PC-9 (cell line): ENCODE results near the gene BOC. TPM values are rescaled to one million over a fixed set of nuclear protein-coding genes. Genes with fewer than 3 reads are reported as not detected.

Source experiments
- BruUV-seq: library from RNA; stranded (reverse); fragments of 400-500 nt; replicated peaks from 2 replicates; lab custom pipeline; 2021; lab: Mats Ljungman, UMichigan
- CTCF ChIA-PET: fragments of 300-600 bp; sonication (Branson Sonifier 250); formaldehyde crosslinking; loops from one replicate; lab custom pipeline; 2022; ENCODE audit warnings: antibody characterized with exemption; lab: Charles Lee
- POLR2A ChIA-PET: fragments of 300-600 bp; sonication (Branson Sonifier 250); formaldehyde crosslinking; loops from one replicate; lab custom pipeline; 2022; ENCODE audit warnings: antibody characterized with exemption; ENCODE audit not compliant: unreplicated experiment; lab: Charles Lee
- DNase-seq, 2 experiments: peaks; one replicate each; pipeline versions ENCODE4 v3.0.0 to v3.0.0-alpha.2; 2015 to 2022; ENCODE audit warnings: mixed read lengths in 1 of 2
- H2AFZ ChIP-seq: fragments of 200-600 bp; sonication (generic); 2 replicates; pipeline ENCODE4 v1.8.1; 2017; ENCODE audit warnings: antibody characterized with exemption
- H3F3A ChIP-seq: fragments of 200-600 bp; sonication (generic); 2 replicates; pipeline ENCODE4 v1.8.1; 2017; ENCODE audit warnings: antibody characterized with exemption, mild to moderate bottlenecking, low read depth; ENCODE audit not compliant: insufficient read depth
- H3K27ac ChIP-seq: fragments of 200-600 bp; sonication (generic); 2 replicates; pipeline ENCODE4 v1.6.1; 2016; ENCODE audit warnings: mixed run types
- H3K27me3 ChIP-seq: fragments of 200-600 bp; sonication (generic); 2 replicates; pipeline ENCODE4 v1.6.1; 2016; ENCODE audit warnings: low read depth, mixed run types; ENCODE audit not compliant: insufficient read depth
- H3K36me3 ChIP-seq: fragments of 200-600 bp; sonication (generic); 2 replicates; pipeline ENCODE4 v1.6.1; 2016; ENCODE audit warnings: low read depth, mixed run types
- H3K4me1 ChIP-seq: fragments of 200-600 bp; sonication (generic); replicated peaks from 2 replicates; pipeline ENCODE4 v1.6.1; 2016; ENCODE audit warnings: mixed run types; ENCODE audit not compliant: insufficient read depth
- H3K4me2 ChIP-seq: fragments of 200-600 bp; sonication (generic); 2 replicates; pipeline ENCODE4 v1.6.1; 2017; ENCODE audit warnings: mixed run types
- H3K4me3 ChIP-seq: fragments of 200-600 bp; sonication (generic); 2 replicates; pipeline ENCODE4 v1.6.1; 2016; ENCODE audit warnings: mixed run types
- H3K79me2 ChIP-seq: fragments of 200-600 bp; sonication (generic); 2 replicates; pipeline ENCODE4 v1.6.1; 2017; ENCODE audit warnings: low read depth, mixed run types
- H3K9me2 ChIP-seq: fragments of 200-600 bp; sonication (generic); 2 replicates; pipeline ENCODE4 v1.8.1; 2017; ENCODE audit warnings: mild to moderate bottlenecking; ENCODE audit not compliant: insufficient read depth
- H3K9me3 ChIP-seq: fragments of 200-600 bp; sonication (generic); 2 replicates; pipeline ENCODE4 v1.8.1; 2016; ENCODE audit warnings: low read depth; ENCODE audit not compliant: insufficient read depth
- H4K20me1 ChIP-seq: fragments of 200-600 bp; sonication (generic); 2 replicates; pipeline ENCODE4 v1.8.1; 2017; ENCODE audit not compliant: insufficient read depth
- EZH2 ChIP-seq: fragments of 200-600 bp; sonication (generic); IDR thresholded peaks from 2 replicates; pipeline ENCODE4 v1.8.0; 2017; ENCODE audit warnings: antibody characterized with exemption, low read depth
- intact Hi-C: fragments of 100-400 bp; cut with micrococcal nuclease; formaldehyde crosslinking; loops from one replicate; pipeline ENCODE4 v1.10.0; 2022; ENCODE audit not compliant: unreplicated experiment
- total RNA-seq: library from RNA; stranded (reverse); gene quantifications from 2 replicates; pipeline ENCODE4 v1.2.3, GENCODE V29; 2021
- TF ChIP-seq, protein P1 (sequence below): fragments of 200-600 bp; sonication (generic); conservative IDR thresholded peaks from 2 replicates; pipeline ENCODE4 v1.6.1; 2017; ENCODE audit warnings: mixed run types, antibody characterized with exemption, mild to moderate bottlenecking, moderate library complexity

The BOC gene
- total RNA-seq, 1 experiment from 2014 or later: 3.0 TPM

- ChIA-PET POLR2A (no interaction called here), CTCF (interaction anchor here (0.6 kb wide), 1 partner anchor 35 kb away, joined by 3 read pairs; no protein-coding TSS in a partner anchor)
- Histone ChIP-seq H3K36me3 (no peaks in the 10 kb centered on the region), H3F3A (no peaks in the 10 kb centered on the region), H3K27me3 (no peaks in the 10 kb centered on the region), H3K79me2 (no peaks in the 10 kb centered on the region), H3K4me3 (no peak overlapping the region), H3K9me2 (no peaks in the 10 kb centered on the region), H3K4me1 (0 out of 2 replicates have a peak, but pooled peaks cover 8% of the 10 kb centered on the region), H3K27ac (peak overlapping the region; percentile 53; the same call in 1 of the 2 replicates), H3K4me2 (peak overlapping the region; percentile 51), H2AFZ (no peak overlapping the region), H3K9me3 (no peaks in the 10 kb centered on the region), H4K20me1 (no peaks in the 10 kb centered on the region)
- BruUV-seq: no TSS peak
- TF ChIP-seq, protein P1, sequence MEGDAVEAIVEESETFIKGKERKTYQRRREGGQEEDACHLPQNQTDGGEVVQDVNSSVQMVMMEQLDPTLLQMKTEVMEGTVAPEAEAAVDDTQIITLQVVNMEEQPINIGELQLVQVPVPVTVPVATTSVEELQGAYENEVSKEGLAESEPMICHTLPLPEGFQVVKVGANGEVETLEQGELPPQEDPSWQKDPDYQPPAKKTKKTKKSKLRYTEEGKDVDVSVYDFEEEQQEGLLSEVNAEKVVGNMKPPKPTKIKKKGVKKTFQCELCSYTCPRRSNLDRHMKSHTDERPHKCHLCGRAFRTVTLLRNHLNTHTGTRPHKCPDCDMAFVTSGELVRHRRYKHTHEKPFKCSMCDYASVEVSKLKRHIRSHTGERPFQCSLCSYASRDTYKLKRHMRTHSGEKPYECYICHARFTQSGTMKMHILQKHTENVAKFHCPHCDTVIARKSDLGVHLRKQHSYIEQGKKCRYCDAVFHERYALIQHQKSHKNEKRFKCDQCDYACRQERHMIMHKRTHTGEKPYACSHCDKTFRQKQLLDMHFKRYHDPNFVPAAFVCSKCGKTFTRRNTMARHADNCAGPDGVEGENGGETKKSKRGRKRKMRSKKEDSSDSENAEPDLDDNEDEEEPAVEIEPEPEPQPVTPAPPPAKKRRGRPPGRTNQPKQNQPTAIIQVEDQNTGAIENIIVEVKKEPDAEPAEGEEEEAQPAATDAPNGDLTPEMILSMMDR: peak; percentile 30; the same call in 1 of the 2 replicates
- no peak for TF ChIP-seq EZH2
- intact Hi-C loops: loop anchor here (5.0 kb wide), 2 partner anchors 43 to 128 kb away; no protein-coding TSS in a partner anchor
- DNase-seq: no peak
These were observed 64.2 kb downstream of the BOC start for GRCh38 chr3:113275583-113275928.

DNA sequence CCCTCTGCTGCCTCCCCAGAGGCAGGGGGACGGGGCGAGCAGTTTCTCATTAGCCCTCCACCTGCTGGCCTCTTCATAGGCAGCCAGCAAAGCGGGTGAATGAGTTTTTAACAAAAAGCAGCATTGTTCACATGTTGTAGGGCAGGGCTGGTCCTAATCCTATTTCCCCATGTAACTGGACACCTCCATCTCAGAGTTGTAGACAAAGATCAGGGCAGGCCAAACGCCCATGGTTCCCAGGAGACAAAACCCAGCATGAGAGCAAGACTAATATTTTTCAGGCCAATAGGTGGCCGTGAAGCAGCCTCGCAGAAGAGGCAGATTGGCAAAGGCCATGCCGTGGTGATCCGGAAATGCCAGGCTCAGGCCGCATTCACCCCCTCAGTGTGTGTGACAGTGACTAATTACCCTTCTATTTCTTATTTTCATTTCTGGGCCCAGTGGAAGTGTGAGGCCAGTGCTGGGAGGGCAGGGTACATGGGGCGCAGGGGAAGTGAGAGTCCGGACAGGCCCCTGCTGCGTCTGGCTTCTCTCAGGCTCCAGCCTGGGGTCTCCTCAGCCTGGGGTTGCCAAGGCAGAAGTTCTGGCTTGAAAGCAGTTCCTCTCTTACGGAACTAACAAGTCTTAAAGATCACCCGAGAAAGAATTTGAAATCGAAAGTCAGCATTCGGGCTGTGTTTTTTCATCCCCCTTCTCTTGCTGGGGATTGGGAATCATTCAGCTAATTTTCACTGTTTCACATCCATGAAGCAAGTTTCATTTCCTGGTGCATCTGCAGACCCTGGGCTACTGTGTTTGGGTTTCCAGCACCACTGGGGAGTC, 64.8 kb downstream of the BOC start:
- TF ChIP-seq EZH2: no peak
- TF ChIP-seq, protein P1: no peak; the same call in 1 of the 2 replicates
- Histone ChIP-seq H4K20me1 (no peaks in the 10 kb centered on the region), H3K9me2 (no peaks in the 10 kb centered on the region), H3K4me3 (no peak overlapping the region; the same call in 1 of the 2 replicates), H3K9me3 (no peaks in the 10 kb centered on the region), H3K27me3 (no peaks in the 10 kb centered on the region), H3F3A (no peaks in the 10 kb centered on the region), H3K36me3 (no peaks in the 10 kb centered on the region), H2AFZ (peak overlapping the region; percentile 71; the same call in 1 of the 2 replicates), H3K79me2 (no peaks in the 10 kb centered on the region), H3K27ac (peak overlapping the region; percentile 53), H3K4me1 (0 out of 2 replicates have a peak, but pooled peaks cover 8% of the 10 kb centered on the region), H3K4me2 (peak overlapping the region; percentile 51)
- BruUV-seq: no TSS peak
- DNase-seq: peak; percentile 76 to 82
- ChIA-PET POLR2A (interaction anchor here (0.6 kb wide), 1 partner anchor 32 kb away, joined by 6 read pairs; no protein-coding TSS in a partner anchor), CTCF (no interaction called here)
- intact Hi-C loops: loop anchor here (2.0 to 5.0 kb wide), 3 partner anchors 44 to 129 kb away; no protein-coding TSS in a partner anchor

GRCh38 chr3:113276751-113277080, 65.4 kb downstream of the BOC start:
- Histone ChIP-seq H3K79me2 (no peaks in the 10 kb centered on the region), H3K4me2 (peak overlapping the region; percentile 51), H3K9me2 (no peaks in the 10 kb centered on the region), H2AFZ (peak overlapping the region; percentile 71; the same call in 1 of the 2 replicates), H3K36me3 (no peaks in the 10 kb centered on the region), H3K4me3 (no peak overlapping the region; the same call in 1 of the 2 replicates), H3K9me3 (no peaks in the 10 kb centered on the region), H3K27me3 (no peaks in the 10 kb centered on the region), H4K20me1 (no peaks in the 10 kb centered on the region), H3K4me1 (0 out of 2 replicates have a peak, but pooled peaks cover 8% of the 10 kb centered on the region), H3K27ac (peak overlapping the region; percentile 53), H3F3A (no peaks in the 10 kb centered on the region)
- POLR2A ChIA-PET: interaction anchor here (0.6 kb wide), 1 partner anchor 33 kb away, joined by 6 read pairs; no protein-coding TSS in a partner anchor
- TF ChIP-seq, protein P1: no peak
- TF ChIP-seq EZH2: no peak
- BruUV-seq: TSS peak; percentile 67
- no peak for DNase-seq
- CTCF ChIA-PET: no interaction called here
- intact Hi-C loops: loop anchor here (2.0 to 5.0 kb wide), 3 partner anchors 44 to 129 kb away; no protein-coding TSS in a partner anchor
